ENCODE measurements around the gene ZNF765.
"Not testable (repeated sequence)": the region's sequence is repeated elsewhere in the genome, so short reads cannot be mapped to it uniquely, and the experiment has no call there.

The ZNF765 gene

GRCh38 chr19:53389978-53390377, 5.0 kb upstream of the ZNF765 start:
- H3K4me1 Mint-ChIP-seq, result peaks cover 8 to 21% of the 10 kb centered on the region in 2 donors
- H3K27ac Mint-ChIP-seq, result peak overlapping the region; percentile 62
- H3K27me3 Mint-ChIP-seq, result no peaks in the 10 kb centered on the region
- ATAC-seq (replicated peaks) (no peak), DNase-seq (no peak)
- H3K36me3 Mint-ChIP-seq, result peaks cover 33 to 54% of the 10 kb centered on the region in 2 donors
- H3K4me3 Mint-ChIP-seq, result no peak overlapping the region
- H3K9me3 Mint-ChIP-seq, result peaks cover 30 to 37% of the 10 kb centered on the region in 2 donors

GRCh38 chr19:53394522-53394973, 401 bp upstream of the ZNF765 start:
- peaks cover 18 to 46% of the 10 kb centered on the region in 2 donors for H3K4me1 Mint-ChIP-seq
- DNase-seq (no peak), ATAC-seq (replicated peaks) (peak in 1 of 2 donors; percentile 2)
- H3K4me3 Mint-ChIP-seq, result peak overlapping the region; percentile 92 to 94
- peaks cover 11 to 16% of the 10 kb centered on the region in 2 donors for H3K9me3 Mint-ChIP-seq
- peak overlapping the region; percentile 97 for H3K27ac Mint-ChIP-seq
- peaks cover 19 to 38% of the 10 kb centered on the region in 2 donors for H3K36me3 Mint-ChIP-seq
- H3K27me3 Mint-ChIP-seq, result no peaks in the 10 kb centered on the region

- Mint-ChIP-seq H3K4me1 (peaks cover 13 to 31% of the 10 kb centered on the region in 2 donors), H3K36me3 (peaks cover 26 to 39% of the 10 kb centered on the region in 2 donors), H3K4me3 (peak overlapping the region; percentile 92 to 94), H3K27ac (peak overlapping the region; percentile 97)
- not testable (repeated sequence) for ATAC-seq (replicated peaks); H3K27me3 Mint-ChIP-seq; DNase-seq; H3K9me3 Mint-ChIP-seq
These were observed 1.0 kb downstream of the ZNF765 start for GRCh38 chr19:53395840-53396524.

- ATAC-seq (replicated peaks), result no peak
- peaks cover 3% of the 10 kb centered on the region in 2 donors for H3K9me3 Mint-ChIP-seq
These were observed 1.5 kb downstream of the ZNF765 start for GRCh38 chr19:53396525-53396868.

GRCh38 chr19:53397918-53398317, 3.0 kb downstream of the ZNF765 start:
- Mint-ChIP-seq H3K4me1 (peaks cover 13 to 31% of the 10 kb centered on the region in 2 donors), H3K36me3 (peaks cover 39 to 49% of the 10 kb centered on the region in 2 donors)
- H3K9me3 Mint-ChIP-seq; DNase-seq; H3K27ac Mint-ChIP-seq; H3K27me3 Mint-ChIP-seq; ATAC-seq (replicated peaks); H3K4me3 Mint-ChIP-seq: not testable (repeated sequence)

More at GRCh38 chr19:53396525-53396868, 1.5 kb downstream of the ZNF765 start:
- Mint-ChIP-seq H3K27ac (no peak overlapping the region), H3K27me3 (no peaks in the 10 kb centered on the region), H3K4me1 (peaks cover 13 to 31% of the 10 kb centered on the region in 2 donors), H3K36me3 (peaks cover 27 to 41% of the 10 kb centered on the region in 2 donors), H3K4me3 (peak overlapping the region in 1 of 2 donors; percentile 92)
- no peak for DNase-seq

GRCh38 chr19:53409505-53410204, 14.7 kb downstream of the ZNF765 start:
- no peak for DNase-seq
- no peaks in the 10 kb centered on the region for H3K4me1 Mint-ChIP-seq
- no peak overlapping the region for H3K4me3 Mint-ChIP-seq
- ATAC-seq (replicated peaks), result no peak
- peaks cover 40% of the 10 kb centered on the region in 2 donors for H3K9me3 Mint-ChIP-seq
- H3K36me3 Mint-ChIP-seq, result peaks cover 70 to 85% of the 10 kb centered on the region in 2 donors
- H3K27me3 Mint-ChIP-seq, result no peaks in the 10 kb centered on the region
- no peak overlapping the region for H3K27ac Mint-ChIP-seq

GRCh38 chr19:53420520-53421315, 25.8 kb downstream of the ZNF765 start:
- H3K36me3 Mint-ChIP-seq, result peaks cover 6 to 16% of the 10 kb centered on the region in 2 donors
- H3K27ac Mint-ChIP-seq; ATAC-seq (replicated peaks): not testable (repeated sequence)

GRCh38 chr19:53422551-53422950, 27.6 kb downstream of the ZNF765 start:
- Mint-ChIP-seq H3K4me1 (no peaks in the 10 kb centered on the region), H3K9me3 (peaks cover 0 to under 1% of the 10 kb centered on the region in 2 donors), H3K27ac (no peak overlapping the region), H3K4me3 (no peak overlapping the region), H3K36me3 (peaks cover under 1 to 2% of the 10 kb centered on the region in 2 donors), H3K27me3 (no peaks in the 10 kb centered on the region)
- ATAC-seq (replicated peaks), result no peak
- DNase-seq, result no peak

More at GRCh38 chr19:53420520-53421315, 25.8 kb downstream of the ZNF765 start:
- not testable (repeated sequence) for H3K27me3 Mint-ChIP-seq, H3K9me3 Mint-ChIP-seq, H3K4me1 Mint-ChIP-seq, H3K4me3 Mint-ChIP-seq, DNase-seq

GRCh38 chr19:53423074-53423473, 28.1 kb downstream of the ZNF765 start:
- ATAC-seq (replicated peaks); H3K27ac Mint-ChIP-seq; H3K36me3 Mint-ChIP-seq; H3K4me1 Mint-ChIP-seq; DNase-seq; H3K27me3 Mint-ChIP-seq; H3K4me3 Mint-ChIP-seq; H3K9me3 Mint-ChIP-seq: not testable (repeated sequence)

GRCh38 chr19:53423680-53424079, 28.7 kb downstream of the ZNF765 start:
- H3K27me3 Mint-ChIP-seq; DNase-seq; ATAC-seq (replicated peaks); H3K36me3 Mint-ChIP-seq; H3K4me1 Mint-ChIP-seq; H3K4me3 Mint-ChIP-seq; H3K9me3 Mint-ChIP-seq; H3K27ac Mint-ChIP-seq: not testable (repeated sequence)

GRCh38 chr19:53424968-53425597, 30.1 kb downstream of the ZNF765 start:
- no peaks in the 10 kb centered on the region for H3K4me1 Mint-ChIP-seq
- H3K27me3 Mint-ChIP-seq, result no peaks in the 10 kb centered on the region
- peak; percentile 91 to 92 for ATAC-seq (replicated peaks)
- no peak overlapping the region for H3K4me3 Mint-ChIP-seq
- DNase-seq, result peak; percentile 42
- no peaks in the 10 kb centered on the region for H3K9me3 Mint-ChIP-seq
- peaks cover 0 to 4% of the 10 kb centered on the region in 2 donors for H3K36me3 Mint-ChIP-seq
- no peak overlapping the region for H3K27ac Mint-ChIP-seq

GRCh38 chr19:53431399-53432087, 36.6 kb downstream of the ZNF765 start, which contains the start of gene ZNF761:
TSS of gene ZNF761 (plus strand) at chr19:53431984. CDS start at chr19:53447269, 15,285 bp downstream.
- peaks cover 7 to 39% of the 10 kb centered on the region in 2 donors for H3K4me1 Mint-ChIP-seq
- H3K9me3 Mint-ChIP-seq, result no peaks in the 10 kb centered on the region
- peak; percentile 94 for DNase-seq
- no peaks in the 10 kb centered on the region for H3K27me3 Mint-ChIP-seq
- ATAC-seq (replicated peaks), result peak; percentile 99 to 100
- H3K4me3 Mint-ChIP-seq, result peak within 1 kb of the TSS; percentile 98 to 99
- peaks cover 24 to 39% of the 10 kb centered on the region in 2 donors for H3K36me3 Mint-ChIP-seq
- H3K27ac Mint-ChIP-seq, result peak within 1 kb of the TSS; percentile 98

- H3K27me3 Mint-ChIP-seq, result no peaks in the 10 kb centered on the region
- peaks cover 29 to 46% of the 10 kb centered on the region in 2 donors for H3K36me3 Mint-ChIP-seq
- H3K4me3 Mint-ChIP-seq, result peak overlapping the region; percentile 98 to 99
- H3K4me1 Mint-ChIP-seq, result peaks cover 7 to 39% of the 10 kb centered on the region in 2 donors
- peak overlapping the region; percentile 98 for H3K27ac Mint-ChIP-seq
- no peaks in the 10 kb centered on the region for H3K9me3 Mint-ChIP-seq
- ATAC-seq (replicated peaks), result peak; percentile 50 to 52
- peak; percentile 2 for DNase-seq
These were observed 37.2 kb downstream of the ZNF765 start for GRCh38 chr19:53432088-53432661.
